Trophoblast cell (in vitro differentiated cells and primary cell): ENCODE data around the gene ZGPAT.

Experiments
- DNase-seq, 2 donors: peaks; one replicate each; pipeline ENCODE4 v3.0.0-alpha.2; 2016
- H2AFZ ChIP-seq: 2 replicates; pipeline ENCODE4 v1.6.1; 2013; ENCODE audit warnings: low read length, moderate library complexity, mild to moderate bottlenecking; ENCODE audit not compliant: insufficient read depth, poor library complexity
- H2AK5ac ChIP-seq: 2 replicates; pipeline ENCODE4 v1.6.1; 2013; ENCODE audit warnings: mild to moderate bottlenecking, low read length
- H2BK120ac ChIP-seq: 2 replicates; pipeline ENCODE4 v1.6.1; 2013; ENCODE audit warnings: low read length, mild to moderate bottlenecking, moderate library complexity; ENCODE audit not compliant: insufficient read depth, poor library complexity
- H2BK12ac ChIP-seq: 2 replicates; pipeline ENCODE4 v1.6.1; 2013; ENCODE audit warnings: mild to moderate bottlenecking, low read length, moderate library complexity
- H2BK5ac ChIP-seq: 2 replicates; pipeline ENCODE4 v1.6.1; 2013; ENCODE audit warnings: low read length, low read depth, moderate library complexity, mild to moderate bottlenecking; ENCODE audit not compliant: poor library complexity
- H3K14ac ChIP-seq: 2 replicates; pipeline ENCODE4 v1.6.1; 2013; ENCODE audit warnings: mild to moderate bottlenecking, low read length
- H3K18ac ChIP-seq: 2 replicates; pipeline ENCODE4 v1.6.1; 2013; ENCODE audit warnings: mild to moderate bottlenecking, low read length
- H3K23ac ChIP-seq: 2 replicates; pipeline ENCODE4 v1.6.1; 2013; ENCODE audit warnings: low read length
- H3K27ac ChIP-seq: 2 replicates; pipeline ENCODE4 v1.5.1; 2013; ENCODE audit warnings: low read depth, mild to moderate bottlenecking, inconsistent platforms, low read length, moderate library complexity
- H3K27me3 ChIP-seq: 2 replicates; pipeline ENCODE4 v1.6.1; 2013; ENCODE audit warnings: inconsistent platforms, mild to moderate bottlenecking, low read length, moderate library complexity; ENCODE audit not compliant: insufficient read depth
- H3K36me3 ChIP-seq, 2 experiments: 1 replicate in 1 of 2; 2 replicates in 1 of 2; pipeline ENCODE4 v1.6.1; 2013; ENCODE audit warnings: low read length in 2 of 2, mild to moderate bottlenecking in 2 of 2, moderate library complexity in 1 of 2; ENCODE audit not compliant: insufficient read depth in 2 of 2, control insufficient read depth in 1 of 2
- H3K4ac ChIP-seq: 2 replicates; pipeline ENCODE4 v1.6.1; 2013; ENCODE audit warnings: low read depth, mild to moderate bottlenecking, low read length, moderate library complexity
- H3K4me1 ChIP-seq, 2 experiments: 1 replicate in 1 of 2; 2 replicates in 1 of 2; pipeline ENCODE4 v1.6.1; 2013; ENCODE audit warnings: low read length in 2 of 2, mild to moderate bottlenecking in 2 of 2, moderate library complexity in 1 of 2; ENCODE audit not compliant: insufficient read depth in 2 of 2, control insufficient read depth in 1 of 2
- H3K4me2 ChIP-seq: 2 replicates; pipeline ENCODE4 v1.6.1; 2013; ENCODE audit warnings: inconsistent platforms, mild to moderate bottlenecking, low read length, moderate library complexity
- H3K4me3 ChIP-seq: 2 replicates; pipeline ENCODE4 v1.5.1; 2013; ENCODE audit warnings: mild to moderate bottlenecking, low read depth, low read length, inconsistent platforms
- H3K79me1 ChIP-seq: one replicate; pipeline ENCODE4 v1.6.1; 2013; ENCODE audit warnings: low read length
- H3K79me2 ChIP-seq: 2 replicates; pipeline ENCODE4 v1.6.1; 2013; ENCODE audit warnings: low read length, mild to moderate bottlenecking; ENCODE audit not compliant: control insufficient read depth, insufficient read depth, poor library complexity
- H3K9ac ChIP-seq: 2 replicates; pipeline ENCODE4 v1.6.1; 2013; ENCODE audit warnings: mild to moderate bottlenecking, low read length
- H3K9me3 ChIP-seq: 2 replicates; pipeline ENCODE4 v1.6.1; 2013; ENCODE audit warnings: low read depth, mild to moderate bottlenecking, control low read depth, inconsistent platforms, low read length; ENCODE audit not compliant: insufficient read depth
- H4K12ac ChIP-seq: 2 replicates; pipeline ENCODE4 v1.6.1; 2013; ENCODE audit warnings: low read depth, mild to moderate bottlenecking, low read length, moderate library complexity
- H4K8ac ChIP-seq: 2 replicates; pipeline ENCODE4 v1.6.1; 2013; ENCODE audit warnings: low read depth, mild to moderate bottlenecking, low read length, moderate library complexity
- H4K91ac ChIP-seq: one replicate; pipeline ENCODE4 v1.6.1; 2013; ENCODE audit warnings: low read depth, mild to moderate bottlenecking, low read length, moderate library complexity
- WGBS: extraction: QIAGEN DNeasy Blood & Tissue Kit; methylation state at CpG from one replicate; pipeline ENCODE4 v1.1.7; 2013; ENCODE audit warnings: missing lambda C conversion rate; ENCODE audit not compliant: insufficient read length, insufficient coverage; ENCODE audit errors: extremely low coverage; 5-methylcytosine and 5-hydroxymethylcytosine counted together

ZGPAT gene

GRCh38 chr20:63695424-63696305, 12.2 kb upstream of the ZGPAT start:
- H3K27ac ChIP-seq: no peak overlapping the region
- H3K4me2 ChIP-seq: no peak overlapping the region
- no peak overlapping the region for H3K18ac ChIP-seq
- no peak overlapping the region for H3K9ac ChIP-seq
- no CpG with 5 or more reads among the region's 25 CpGs for WGBS
- H3K36me3 ChIP-seq: peaks cover 2 to 6% of the 10 kb centered on the region in 2 experiments
- no peaks in the 10 kb centered on the region for H3K79me2 ChIP-seq
- H3K4me1 ChIP-seq: peaks cover 6 to 11% of the 10 kb centered on the region in 2 experiments
- no peak overlapping the region for H4K91ac ChIP-seq
- H2AK5ac ChIP-seq: no peak overlapping the region
- H2BK12ac ChIP-seq: no peak overlapping the region
- H2BK120ac ChIP-seq: no peak overlapping the region
- no peak overlapping the region for H2AFZ ChIP-seq
- H3K4ac ChIP-seq: no peak overlapping the region
- no peak overlapping the region for H3K23ac ChIP-seq
- no peaks in the 10 kb centered on the region for H3K79me1 ChIP-seq
- H3K27me3 ChIP-seq: no peaks in the 10 kb centered on the region
- no peak overlapping the region for H3K14ac ChIP-seq
- peaks cover 3% of the 10 kb centered on the region for H3K9me3 ChIP-seq
- H4K8ac ChIP-seq: no peak overlapping the region
- no peak overlapping the region for H3K4me3 ChIP-seq
- no peak overlapping the region for H4K12ac ChIP-seq
- no peak overlapping the region for H2BK5ac ChIP-seq
- no peak for DNase-seq

- Histone ChIP-seq H3K36me3 (peaks cover 2 to 6% of the 10 kb centered on the region in 2 experiments), H3K18ac (no peak overlapping the region), H3K23ac (no peak overlapping the region), H2BK12ac (no peak overlapping the region), H3K27ac (no peak overlapping the region), H4K91ac (no peak overlapping the region), H3K4ac (no peak overlapping the region), H3K14ac (no peak overlapping the region), H2AFZ (no peak overlapping the region), H2BK120ac (no peak overlapping the region), H3K4me3 (no peak overlapping the region), H3K4me1 (peaks cover 6 to 11% of the 10 kb centered on the region in 2 experiments), H2BK5ac (no peak overlapping the region), H3K79me2 (no peaks in the 10 kb centered on the region), H3K27me3 (no peaks in the 10 kb centered on the region), H4K12ac (no peak overlapping the region), H3K9ac (no peak overlapping the region), H3K9me3 (peaks cover 3% of the 10 kb centered on the region), H3K4me2 (no peak overlapping the region), H2AK5ac (no peak overlapping the region), H3K79me1 (no peaks in the 10 kb centered on the region), H4K8ac (no peak overlapping the region)
- DNase-seq: no peak
- WGBS: no CpG with 5 or more reads among the region's 6 CpGs
Observed at GRCh38 chr20:63696306-63696627, 11.6 kb upstream of the ZGPAT start.

GRCh38 chr20:63696628-63697356, 11.0 kb upstream of the ZGPAT start, which contains the start of gene TNFRSF6B:
TSS of gene TNFRSF6B (plus strand) at chr20:63696652. CDS start at chr20:63696768, 116 bp downstream.
- WGBS: no CpG with 5 or more reads among the region's 52 CpGs
- Histone ChIP-seq H2BK12ac (no peak within 1 kb of the TSS), H3K27me3 (no peaks in the 10 kb centered on the region), H4K91ac (no peak within 1 kb of the TSS), H2BK120ac (no peak within 1 kb of the TSS), H4K8ac (no peak within 1 kb of the TSS), H3K4me2 (no peak within 1 kb of the TSS), H3K27ac (no peak within 1 kb of the TSS), H2AFZ (peak within 1 kb of the TSS; percentile 5), H3K79me2 (no peaks in the 10 kb centered on the region), H3K9ac (no peak within 1 kb of the TSS), H3K18ac (no peak within 1 kb of the TSS), H2AK5ac (no peak within 1 kb of the TSS), H3K23ac (no peak within 1 kb of the TSS), H3K4ac (no peak within 1 kb of the TSS), H3K79me1 (no peaks in the 10 kb centered on the region), H2BK5ac (no peak within 1 kb of the TSS), H3K36me3 (peaks cover 2 to 6% of the 10 kb centered on the region in 2 experiments), H3K9me3 (peaks cover 3% of the 10 kb centered on the region), H3K4me3 (no peak within 1 kb of the TSS), H3K14ac (no peak within 1 kb of the TSS), H3K4me1 (peaks cover 6 to 11% of the 10 kb centered on the region in 2 experiments), H4K12ac (peak within 1 kb of the TSS; percentile 8)
- DNase-seq: no peak

DNA sequence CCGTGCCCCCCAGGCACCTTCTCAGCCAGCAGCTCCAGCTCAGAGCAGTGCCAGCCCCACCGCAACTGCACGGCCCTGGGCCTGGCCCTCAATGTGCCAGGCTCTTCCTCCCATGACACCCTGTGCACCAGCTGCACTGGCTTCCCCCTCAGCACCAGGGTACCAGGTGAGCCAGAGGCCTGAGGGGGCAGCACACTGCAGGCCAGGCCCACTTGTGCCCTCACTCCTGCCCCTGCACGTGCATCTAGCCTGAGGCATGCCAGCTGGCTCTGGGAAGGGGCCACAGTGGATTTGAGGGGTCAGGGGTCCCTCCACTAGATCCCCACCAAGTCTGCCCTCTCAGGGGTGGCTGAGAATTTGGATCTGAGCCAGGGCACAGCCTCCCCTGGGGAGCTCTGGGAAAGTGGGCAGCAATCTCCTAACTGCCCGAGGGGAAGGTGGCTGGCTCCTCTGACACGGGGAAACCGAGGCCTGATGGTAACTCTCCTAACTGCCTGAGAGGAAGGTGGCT, 10.4 kb upstream of the ZGPAT start:
- no peak overlapping the region for H3K18ac ChIP-seq
- no peak overlapping the region for H2AK5ac ChIP-seq
- no peak overlapping the region for H3K14ac ChIP-seq
- no CpG with 5 or more reads among the region's 7 CpGs for WGBS
- H3K4me1 ChIP-seq: peaks cover 6 to 11% of the 10 kb centered on the region in 2 experiments
- H2BK5ac ChIP-seq: no peak overlapping the region
- H3K4ac ChIP-seq: no peak overlapping the region
- H3K23ac ChIP-seq: no peak overlapping the region
- no peak overlapping the region for H4K12ac ChIP-seq
- H4K8ac ChIP-seq: no peak overlapping the region
- no peak overlapping the region for H2BK120ac ChIP-seq
- no peaks in the 10 kb centered on the region for H3K79me1 ChIP-seq
- no peak overlapping the region for H3K4me2 ChIP-seq
- no peak for DNase-seq
- no peak overlapping the region for H3K9ac ChIP-seq
- H2BK12ac ChIP-seq: no peak overlapping the region
- no peak overlapping the region for H3K27ac ChIP-seq
- H3K79me2 ChIP-seq: no peaks in the 10 kb centered on the region
- no peak overlapping the region for H3K4me3 ChIP-seq
- H2AFZ ChIP-seq: no peak overlapping the region
- H4K91ac ChIP-seq: no peak overlapping the region
- H3K9me3 ChIP-seq: peaks cover 3% of the 10 kb centered on the region
- H3K36me3 ChIP-seq: peaks cover 2 to 6% of the 10 kb centered on the region in 2 experiments
- H3K27me3 ChIP-seq: no peaks in the 10 kb centered on the region
